Endothelial cell (in vitro differentiated cells): ENCODE measurements around the gene SVOP. TPM values are rescaled to one million over a fixed set of nuclear protein-coding genes. Genes with fewer than 3 reads are reported as not detected.

Experiments
- DNase-seq: peaks from one replicate; pipeline ENCODE4 v3.0.0; 2021; ENCODE audit warnings: low spot score
- H3K27ac Mint-ChIP-seq: one replicate; pipeline ENCODE4 v1.8.0; 2021; ENCODE audit warnings: mixed read lengths, inconsistent platforms; ENCODE audit not compliant: unreplicated experiment
- H3K27me3 Mint-ChIP-seq: one replicate; pipeline ENCODE4 v1.8.0; 2021; ENCODE audit warnings: mild to moderate bottlenecking, moderate library complexity, mixed read lengths, inconsistent platforms; ENCODE audit not compliant: unreplicated experiment
- H3K36me3 Mint-ChIP-seq: one replicate; pipeline ENCODE4 v1.8.0; 2021; ENCODE audit warnings: mild to moderate bottlenecking, low read depth, mixed read lengths, inconsistent platforms; ENCODE audit not compliant: unreplicated experiment
- H3K4me1 Mint-ChIP-seq: one replicate; pipeline ENCODE4 v1.8.0; 2021; ENCODE audit warnings: mild to moderate bottlenecking, mixed read lengths, inconsistent platforms; ENCODE audit not compliant: unreplicated experiment
- H3K4me3 Mint-ChIP-seq: one replicate; pipeline ENCODE4 v1.8.0; 2021; ENCODE audit warnings: mild to moderate bottlenecking, mixed read lengths, inconsistent platforms; ENCODE audit not compliant: unreplicated experiment
- H3K9me3 Mint-ChIP-seq: one replicate; pipeline ENCODE4 v1.8.0; 2021; ENCODE audit warnings: mixed read lengths, inconsistent platforms; ENCODE audit not compliant: unreplicated experiment
- CTCF ChIP-seq: fragments of 200-600 bp; sonication (generic); IDR thresholded peaks from one replicate; pipeline ENCODE4 v1.5.0; 2021; ENCODE audit warnings: antibody characterized with exemption; ENCODE audit not compliant: unreplicated experiment
- total RNA-seq: library from RNA; stranded (reverse); fragmentation: NEBNext Ultra II Directional; extraction: Animal tissue kit (Norgen Biotek cat#: 25700); gene quantifications from one replicate; pipeline ENCODE4 v1.2.1, GENCODE V29; 2021; ENCODE audit not compliant: unreplicated experiment

Gene SVOP
- total RNA-seq, 1 donor from 2014 or later = 0.15 TPM

GRCh38 chr12:108918960-108919642, 101.8 kb downstream of the SVOP start:
- H3K27me3 Mint-ChIP-seq = peaks cover 2% of the 10 kb centered on the region
- H3K4me3 Mint-ChIP-seq = no peak overlapping the region
- no peaks in the 10 kb centered on the region for H3K9me3 Mint-ChIP-seq
- no peak for TF ChIP-seq CTCF
- no peaks in the 10 kb centered on the region for H3K36me3 Mint-ChIP-seq
- no peaks in the 10 kb centered on the region for H3K4me1 Mint-ChIP-seq
- H3K27ac Mint-ChIP-seq = no peak overlapping the region
- DNase-seq = no peak

GRCh38 chr12:108918206-108918605, 102.7 kb downstream of the SVOP start:
- peaks cover 2% of the 10 kb centered on the region for H3K27me3 Mint-ChIP-seq
- TF ChIP-seq CTCF = no peak
- no peaks in the 10 kb centered on the region for H3K4me1 Mint-ChIP-seq
- no peak overlapping the region for H3K27ac Mint-ChIP-seq
- no peak overlapping the region for H3K4me3 Mint-ChIP-seq
- DNase-seq = no peak
- H3K36me3 Mint-ChIP-seq = no peaks in the 10 kb centered on the region
- no peaks in the 10 kb centered on the region for H3K9me3 Mint-ChIP-seq

GRCh38 chr12:108916336-108916735, 104.5 kb downstream of the SVOP start:
- no peak for DNase-seq
- H3K9me3 Mint-ChIP-seq = no peaks in the 10 kb centered on the region
- H3K4me1 Mint-ChIP-seq = no peaks in the 10 kb centered on the region
- no peak for TF ChIP-seq CTCF
- no peaks in the 10 kb centered on the region for H3K36me3 Mint-ChIP-seq
- no peak overlapping the region for H3K27ac Mint-ChIP-seq
- no peak overlapping the region for H3K4me3 Mint-ChIP-seq
- peaks cover 2% of the 10 kb centered on the region for H3K27me3 Mint-ChIP-seq

- H3K4me1 Mint-ChIP-seq = no peaks in the 10 kb centered on the region
- no peak overlapping the region for H3K4me3 Mint-ChIP-seq
- H3K36me3 Mint-ChIP-seq = no peaks in the 10 kb centered on the region
- no peak for DNase-seq
- peaks cover 2% of the 10 kb centered on the region for H3K27me3 Mint-ChIP-seq
- TF ChIP-seq CTCF = no peak
- H3K9me3 Mint-ChIP-seq = no peaks in the 10 kb centered on the region
- no peak overlapping the region for H3K27ac Mint-ChIP-seq
Observed at GRCh38 chr12:108915632-108916133, 105.2 kb downstream of the SVOP start.

GRCh38 chr12:108914121-108914531, 106.7 kb downstream of the SVOP start:
- Mint-ChIP-seq H3K27ac (no peak overlapping the region), H3K36me3 (no peaks in the 10 kb centered on the region), H3K9me3 (no peaks in the 10 kb centered on the region), H3K4me1 (no peaks in the 10 kb centered on the region), H3K4me3 (no peak overlapping the region), H3K27me3 (no peaks in the 10 kb centered on the region)
- DNase-seq = no peak
- no peak for TF ChIP-seq CTCF
